ENCODE results near the gene TENM4.

Gene TENM4

GRCh38 chr11:78972590-78972989 is 468.2 kb downstream of the TENM4 start:
- DNase-seq (ENCODE audit: low read depth) = no peak

DNA sequence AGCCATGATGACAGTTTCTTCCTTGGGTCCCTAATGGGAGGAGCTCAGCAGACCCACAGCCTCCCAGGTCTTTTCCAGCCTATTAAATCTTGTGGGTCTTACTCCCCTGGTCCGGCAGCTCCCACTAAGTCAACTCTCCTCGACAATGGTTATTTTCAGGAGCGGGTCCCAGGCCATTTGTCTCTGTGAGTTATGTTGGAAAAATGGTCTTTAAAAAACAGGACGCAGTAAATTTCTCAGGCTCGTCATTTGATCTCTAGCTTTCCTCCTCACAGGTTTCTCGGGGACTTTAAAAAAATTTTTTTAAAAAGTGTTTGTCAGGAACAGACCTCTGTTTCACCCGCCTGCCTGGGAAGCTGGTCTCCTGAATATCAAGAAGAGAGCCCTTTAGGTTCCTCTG is 468.7 kb downstream of the TENM4 start:
- DNase-seq (ENCODE audit: low read depth) = no peak

DNA sequence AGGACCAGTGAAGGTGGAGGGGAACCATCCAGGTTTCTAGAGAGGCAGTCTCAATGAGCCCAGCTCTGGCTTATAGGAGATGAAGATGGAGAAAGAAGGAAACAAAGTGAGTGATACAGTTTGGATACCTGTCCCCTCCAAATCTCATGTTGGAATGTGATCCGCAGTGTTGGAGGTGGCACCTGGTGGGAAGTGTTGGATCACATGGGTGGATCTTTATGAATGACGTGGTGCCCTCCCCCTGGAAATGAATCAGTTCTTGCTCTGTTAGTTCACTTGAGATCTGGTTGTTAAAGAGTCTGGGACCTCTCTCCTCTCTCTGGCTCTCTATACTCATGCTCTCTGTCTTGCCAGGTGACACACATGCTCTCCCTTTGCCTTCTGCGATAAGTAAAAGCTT is 473.0 kb downstream of the TENM4 start:
- no peak for DNase-seq (ENCODE audit: low read depth)

DNA sequence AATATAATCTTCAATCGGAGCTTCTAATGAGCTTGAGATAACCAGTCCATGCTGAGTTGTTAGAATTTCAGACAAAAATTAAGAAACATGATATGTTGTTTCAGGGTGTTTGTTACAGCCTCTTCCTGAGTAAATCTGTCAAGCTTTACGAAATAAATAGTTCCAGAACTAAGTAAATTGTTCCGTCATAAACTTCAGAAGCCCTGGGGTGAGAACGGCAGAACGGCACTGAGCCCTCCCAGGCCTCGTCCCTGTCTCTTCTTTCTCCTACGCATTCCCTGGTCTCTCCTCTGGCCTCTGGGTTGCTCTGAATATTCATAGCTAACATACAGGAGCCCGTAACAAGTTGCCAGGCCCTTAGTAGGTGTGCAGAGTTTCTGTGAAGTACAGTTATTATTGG is 475.4 kb downstream of the TENM4 start:
- DNase-seq (ENCODE audit: low read depth) = no peak

GRCh38 chr11:78961937-78962701 is 478.7 kb downstream of the TENM4 start:
- DNase-seq (ENCODE audit: low read depth) = no peak

DNA sequence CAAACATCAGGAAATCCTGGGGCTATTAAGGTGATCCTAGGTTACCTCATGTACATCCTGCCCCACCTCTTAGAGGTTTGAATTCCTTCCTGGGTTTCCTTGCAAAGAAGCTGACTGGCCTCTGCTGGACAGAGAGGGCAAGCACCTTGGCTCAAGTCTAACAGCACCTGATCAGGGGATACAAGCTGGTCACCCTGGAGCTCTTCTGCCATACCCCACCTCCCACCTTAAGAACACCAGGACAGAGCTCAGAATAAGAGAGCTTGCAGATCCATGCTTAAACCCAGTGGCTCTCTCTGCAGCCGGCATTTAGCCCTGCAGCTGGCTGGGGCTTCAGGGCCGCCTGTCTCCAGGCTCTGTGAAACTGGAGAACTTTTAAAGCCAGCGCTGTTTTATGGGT is 479.6 kb downstream of the TENM4 start:
- no peak for DNase-seq (ENCODE audit: low read depth)

- DNase-seq (ENCODE audit: low read depth) = no peak
Measured at GRCh38 chr11:78958444-78958843, 482.4 kb downstream of the TENM4 start.

DNA sequence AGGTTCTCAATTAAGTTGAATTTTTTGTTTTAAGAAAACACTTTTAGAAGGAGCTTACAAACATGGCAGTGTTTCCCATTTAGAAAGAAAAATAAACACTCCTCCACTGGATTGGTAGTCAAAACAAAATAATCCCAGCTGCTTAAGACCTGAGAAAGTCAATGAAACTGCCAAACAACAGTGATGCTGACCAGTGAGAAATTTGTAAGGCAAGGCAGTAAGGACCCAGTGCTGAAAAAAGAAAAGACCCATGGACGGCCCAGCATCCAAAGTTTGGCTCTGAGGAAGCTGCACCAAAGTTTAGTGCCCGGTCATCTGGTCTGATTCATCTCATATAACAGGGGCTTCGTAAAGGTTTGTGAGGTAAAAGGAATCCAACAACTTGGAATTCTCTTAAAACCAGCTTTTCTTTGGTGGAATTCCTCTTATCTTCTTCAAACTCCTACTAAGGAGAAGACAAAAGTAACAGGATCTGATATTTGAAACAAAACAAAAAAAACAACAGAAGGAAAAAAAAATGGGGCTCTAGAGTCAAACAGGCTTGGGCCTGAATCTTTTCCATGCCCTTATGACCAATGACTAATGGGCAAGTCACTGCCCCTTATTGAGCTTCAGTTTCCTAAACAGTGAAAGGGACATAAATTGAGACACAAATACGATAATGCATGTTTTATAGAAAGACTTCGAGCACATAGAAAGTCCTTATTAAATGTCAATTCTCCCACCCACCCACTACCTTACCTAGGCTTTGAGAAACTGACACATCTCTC is 483.2 kb downstream of the TENM4 start:
- no peak for DNase-seq (ENCODE audit: low read depth)

- DNase-seq (ENCODE audit: low read depth) = no peak
Measured at GRCh38 chr11:78954696-78955095, 486.1 kb downstream of the TENM4 start.

GRCh38 chr11:78954261-78954660 is 486.6 kb downstream of the TENM4 start:
- no peak for DNase-seq (ENCODE audit: low read depth)

- no peak for DNase-seq (ENCODE audit: low read depth)
Measured at GRCh38 chr11:78952890-78953289, 487.9 kb downstream of the TENM4 start.

DNA sequence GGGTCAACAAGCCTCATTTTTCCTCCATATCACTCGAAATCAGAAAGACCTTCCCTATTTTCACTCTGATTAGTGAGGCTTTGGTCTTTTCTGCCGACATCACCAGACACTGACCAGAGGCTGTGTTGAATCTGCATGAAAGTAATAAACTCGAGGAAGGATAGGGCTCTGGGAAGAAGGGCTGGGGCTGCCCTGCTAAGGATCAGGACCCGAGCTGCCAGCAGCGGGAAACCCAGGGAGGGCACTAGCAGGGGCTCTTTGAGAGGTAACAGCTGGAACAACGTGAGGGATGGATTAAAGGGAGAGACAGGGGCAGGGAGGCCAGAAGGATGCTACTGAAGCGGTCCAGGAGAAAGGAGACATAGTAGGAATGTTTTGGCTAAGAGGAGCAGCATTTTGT is 488.7 kb downstream of the TENM4 start:
- no peak for DNase-seq (ENCODE audit: low read depth)

GRCh38 chr11:78949976-78950690 is 490.7 kb downstream of the TENM4 start:
- no peak for DNase-seq (ENCODE audit: low read depth)

DNA sequence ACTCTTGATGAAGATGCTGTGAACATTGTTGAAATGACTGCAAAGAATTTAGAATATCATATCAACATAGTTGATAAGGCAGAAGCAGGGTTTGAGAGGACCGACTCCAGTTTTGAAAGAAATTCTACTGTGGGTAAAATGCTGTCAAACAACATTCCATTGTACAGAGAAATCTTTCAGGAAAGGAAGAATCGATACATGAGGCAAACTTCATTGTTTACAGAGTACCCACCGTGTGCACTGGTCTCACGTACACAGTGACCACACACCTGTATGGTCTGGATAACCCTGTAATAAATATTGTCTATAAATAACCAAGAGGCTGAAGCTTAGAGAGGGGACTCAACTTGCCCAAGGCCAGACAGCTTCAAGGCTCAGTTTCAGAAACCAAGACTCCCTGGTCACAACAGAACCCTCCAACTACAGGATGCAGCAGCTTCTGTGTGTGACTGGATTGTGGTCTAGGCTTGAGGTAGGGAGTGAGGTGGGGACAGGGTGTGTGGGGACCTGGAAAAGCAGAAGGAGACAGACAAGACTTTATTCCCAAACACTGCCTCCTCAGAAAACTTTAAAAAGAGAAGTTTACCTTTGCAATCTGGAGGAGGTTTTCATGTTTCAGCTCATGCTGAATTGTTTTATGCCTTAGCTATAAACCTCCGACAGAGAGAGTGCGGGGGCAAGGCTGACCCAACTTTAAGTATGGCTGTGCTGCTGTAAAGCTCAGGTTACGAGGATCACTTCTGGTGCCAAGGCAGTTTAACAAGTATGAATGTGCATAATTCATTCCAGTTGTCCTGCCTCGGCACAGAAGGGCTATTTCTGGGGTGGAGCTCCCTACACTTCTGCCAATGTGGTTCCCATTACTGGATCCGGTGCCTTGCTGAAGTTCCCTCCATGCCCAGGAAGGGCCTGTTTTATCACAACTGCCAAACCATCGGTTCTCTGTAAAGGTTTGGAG is 493.6 kb downstream of the TENM4 start:
- DNase-seq (ENCODE audit: low read depth) = no peak

- DNase-seq (ENCODE audit: low read depth) = no peak
Measured at GRCh38 chr11:78943841-78944240, 497.0 kb downstream of the TENM4 start.

GRCh38 chr11:78943154-78943553 is 497.7 kb downstream of the TENM4 start:
- no peak for DNase-seq (ENCODE audit: low read depth)

DNA sequence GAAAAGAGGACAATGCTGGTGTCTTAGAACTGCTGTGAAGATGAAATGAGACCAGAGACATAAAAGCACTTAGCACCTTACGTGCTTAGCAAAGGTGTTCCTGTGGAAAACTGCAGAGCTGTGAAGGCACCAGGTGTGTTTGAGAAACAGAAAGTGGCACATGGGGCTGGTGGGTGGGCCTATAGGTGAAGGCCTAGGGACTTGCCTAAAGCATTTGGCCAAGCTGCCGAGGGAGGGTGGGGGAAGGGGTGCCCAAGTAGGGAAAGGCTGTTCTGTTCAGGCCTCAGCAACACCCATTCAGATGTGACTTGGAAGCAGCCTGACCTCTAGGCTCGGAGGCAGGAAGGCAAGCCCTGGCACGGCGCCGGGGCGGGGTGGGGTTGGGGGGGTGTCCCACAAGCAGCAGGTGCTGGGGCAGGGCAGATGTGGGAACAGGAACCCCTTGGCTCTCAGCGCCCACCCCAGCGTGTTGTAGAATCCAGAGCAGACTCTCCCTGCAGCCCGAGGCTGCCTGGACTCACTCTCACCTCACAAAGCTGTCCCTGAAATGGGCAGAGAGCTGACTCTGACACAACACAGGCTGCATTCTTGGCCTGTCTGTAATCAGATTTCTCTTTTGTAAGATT is 499.5 kb downstream of the TENM4 start:
- DNase-seq (ENCODE audit: low read depth) = no peak

- DNase-seq (ENCODE audit: low read depth) = no peak
Measured at GRCh38 chr11:78940500-78941225, 500.2 kb downstream of the TENM4 start.

DNA sequence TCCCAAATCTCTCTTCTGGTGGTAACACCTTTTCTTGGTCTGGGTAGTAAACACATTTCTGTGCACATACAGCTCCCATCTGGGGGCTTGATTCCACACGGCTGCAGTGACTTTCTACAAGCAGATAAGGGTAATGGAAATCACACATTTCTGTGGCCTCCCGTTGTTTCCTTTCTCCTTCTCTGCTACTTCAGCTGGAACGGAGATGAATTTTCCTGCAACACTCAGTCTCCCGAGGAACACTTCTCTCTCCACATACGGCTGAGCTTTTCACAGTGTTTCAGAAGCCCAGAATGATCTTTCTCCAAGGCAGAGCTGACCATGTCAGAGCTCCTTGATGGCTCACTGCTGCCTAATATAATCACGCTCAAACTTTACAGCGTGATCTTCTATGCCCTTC is 501.9 kb downstream of the TENM4 start:
- no peak for DNase-seq (ENCODE audit: low read depth)

- DNase-seq (ENCODE audit: low read depth) = no peak
Measured at GRCh38 chr11:78938036-78938435, 502.8 kb downstream of the TENM4 start.
